ENCODE data around the gene VPREB3.

VPREB3 gene

GRCh38 chr22:23722724-23723123 lies 31.5 kb downstream of the VPREB3 start:
- no peak for DNase-seq

DNA sequence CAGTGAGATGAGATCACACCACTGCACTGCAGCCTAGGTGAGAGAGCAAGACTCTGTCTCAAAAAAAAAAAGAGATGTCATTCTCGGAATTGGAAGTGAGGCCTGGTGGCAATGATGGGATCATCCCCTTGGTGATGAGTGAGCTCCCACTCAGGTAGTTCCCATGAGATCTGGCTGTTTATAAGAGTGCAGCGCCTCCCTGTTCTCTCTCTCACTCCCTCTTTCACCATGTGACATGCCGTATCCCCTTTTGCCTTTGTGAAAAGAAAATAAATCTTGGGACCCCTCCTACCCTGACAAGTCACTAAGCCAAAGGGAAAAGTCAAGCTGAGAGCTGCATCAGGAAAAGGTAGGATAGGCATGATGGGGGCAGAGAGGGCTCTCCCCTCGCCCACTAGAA lies 32.1 kb downstream of the VPREB3 start:
- DNase-seq = no peak

DNA sequence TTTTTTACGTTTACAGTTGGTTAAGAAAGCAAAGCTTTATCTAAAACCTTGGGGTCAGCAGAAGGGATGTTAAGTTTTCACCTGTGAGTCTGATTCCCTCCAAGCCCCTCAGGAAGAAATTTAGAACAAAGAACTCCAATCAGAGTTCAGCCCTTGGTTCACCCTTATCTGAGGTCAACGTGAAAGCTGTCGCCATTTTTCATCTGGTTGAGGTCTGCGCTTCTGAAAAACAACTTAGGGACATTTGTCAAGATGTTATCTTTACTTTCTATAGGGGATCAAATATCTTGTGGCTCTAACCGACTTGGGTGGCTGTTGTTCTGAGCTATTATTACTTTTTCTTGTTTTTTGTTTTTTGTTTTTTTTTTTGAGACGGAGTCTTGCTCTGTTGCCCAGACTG lies 33.4 kb downstream of the VPREB3 start:
- DNase-seq = no peak

- no peak for DNase-seq
Measured at GRCh38 chr22:23718371-23719165, 35.7 kb downstream of the VPREB3 start.

DNA sequence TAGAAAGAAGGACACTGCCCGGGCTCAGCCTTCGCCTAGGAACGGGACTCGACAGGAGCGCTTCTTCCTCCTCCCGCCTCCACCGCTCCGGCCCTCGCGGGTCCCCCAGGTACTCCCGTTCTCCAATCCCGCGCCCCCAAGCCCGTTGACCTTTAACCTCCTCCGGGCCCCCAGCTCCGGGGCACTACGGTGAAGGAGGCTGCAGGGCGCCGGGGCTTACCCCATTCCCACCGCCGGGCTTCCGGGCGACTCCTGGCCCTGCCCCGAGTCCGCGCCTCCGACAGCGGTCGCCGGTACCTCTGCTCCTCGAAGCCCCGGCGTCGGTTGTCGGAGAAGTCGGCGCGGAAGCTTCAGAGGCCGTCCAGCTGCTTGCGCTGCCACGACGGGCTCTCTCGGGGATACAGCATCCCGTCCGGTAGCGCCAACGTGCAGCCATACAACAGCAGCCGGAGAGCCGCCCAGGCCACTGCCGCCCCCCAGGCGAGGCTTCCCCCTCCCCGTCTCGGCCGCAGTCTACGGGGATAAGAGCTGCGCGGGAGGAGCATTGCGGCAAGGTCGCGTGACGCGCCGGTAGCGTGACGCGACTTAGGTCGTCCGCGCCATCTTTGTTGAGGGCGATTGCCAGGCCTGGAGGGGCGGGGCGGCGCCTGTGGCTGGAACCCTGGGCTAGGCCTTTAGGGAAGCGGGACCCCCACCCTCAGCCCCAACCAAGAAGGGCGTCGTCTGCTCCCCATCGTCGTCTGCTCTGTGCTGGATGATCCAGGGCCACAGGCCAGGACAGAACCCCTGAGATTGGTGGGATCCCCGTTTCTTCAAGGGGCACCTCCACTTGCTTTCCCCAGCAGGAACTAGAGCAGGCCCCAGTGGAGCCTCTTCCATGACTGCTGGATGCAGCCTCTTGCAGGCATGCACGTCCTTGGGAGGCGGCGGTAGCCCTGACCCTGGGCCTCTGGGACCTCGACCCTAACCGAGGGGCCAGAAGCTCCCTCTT lies 37.1 kb downstream of the VPREB3 start:
- DNase-seq = peak; percentile 48

- DNase-seq = no peak
Measured at GRCh38 chr22:23715806-23716375, 38.3 kb downstream of the VPREB3 start.

DNA sequence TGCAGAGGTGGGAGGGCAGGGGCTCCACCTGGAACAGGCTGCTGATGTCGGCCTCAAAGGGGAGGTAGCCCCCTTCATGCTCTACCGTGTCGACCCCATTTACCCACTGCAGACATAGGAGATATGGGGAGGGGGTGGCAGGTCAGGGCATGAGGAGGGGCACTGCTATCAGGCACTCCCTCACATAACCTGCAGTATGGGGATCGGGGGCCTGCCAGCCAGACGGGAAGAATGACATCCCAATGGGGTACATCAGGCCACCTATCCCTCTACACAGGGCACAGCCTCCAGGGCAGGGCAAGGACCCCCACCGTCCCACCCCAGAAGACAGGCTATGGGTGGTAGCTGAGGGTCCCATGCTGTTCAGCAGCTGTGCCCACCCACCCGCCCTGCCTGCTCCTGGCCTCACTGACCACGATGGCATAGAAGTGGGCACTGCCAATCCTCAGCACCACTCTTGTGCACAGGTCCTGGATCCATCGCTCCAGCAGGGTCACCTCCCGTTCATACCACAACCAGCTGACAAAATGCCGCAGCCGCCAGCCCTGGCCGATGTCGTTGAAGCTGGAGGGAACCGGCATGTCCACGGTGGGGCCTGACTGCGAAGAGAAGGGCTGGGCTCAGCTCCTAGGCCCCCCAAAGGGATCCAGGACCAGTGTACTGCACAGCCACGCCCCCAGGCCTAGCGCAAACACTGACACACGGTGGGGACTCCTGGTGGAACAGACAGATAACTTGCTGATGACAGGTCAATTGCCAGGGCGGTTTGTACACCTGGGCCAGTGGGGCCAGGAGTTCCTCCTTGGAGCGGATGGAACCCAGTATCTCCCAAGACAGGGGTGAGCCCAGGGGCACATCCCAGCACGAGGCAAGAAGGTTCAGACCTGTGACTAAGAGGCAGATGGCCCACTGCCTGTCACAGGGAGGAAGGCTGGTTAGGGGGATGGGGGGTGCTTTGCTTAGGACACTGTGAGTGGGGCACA lies 39.3 kb downstream of the VPREB3 start:
- no peak for DNase-seq

GRCh38 chr22:23713696-23714595 lies 40.3 kb downstream of the VPREB3 start:
- DNase-seq = no peak

GRCh38 chr22:23712256-23712655 lies 42.0 kb downstream of the VPREB3 start:
- no peak for DNase-seq

DNA sequence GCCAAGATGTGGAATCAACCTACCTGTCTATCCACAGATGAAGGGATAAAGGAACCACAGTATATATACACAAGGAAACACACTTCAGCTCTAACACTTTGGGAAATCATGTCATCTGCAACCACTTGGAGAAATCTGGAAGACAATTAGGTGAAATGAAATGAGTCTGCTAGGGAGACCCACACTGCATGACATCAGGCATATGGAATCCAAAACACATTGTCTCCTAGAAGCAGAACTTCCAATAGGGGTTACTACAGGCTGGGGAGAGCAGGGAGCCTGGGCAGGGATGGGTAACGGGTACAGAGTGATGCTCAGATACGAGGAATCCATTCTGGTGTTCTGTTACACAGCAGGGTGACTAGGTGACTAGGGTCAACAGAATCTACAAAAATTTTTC lies 45.1 kb downstream of the VPREB3 start:
- no peak for DNase-seq

DNA sequence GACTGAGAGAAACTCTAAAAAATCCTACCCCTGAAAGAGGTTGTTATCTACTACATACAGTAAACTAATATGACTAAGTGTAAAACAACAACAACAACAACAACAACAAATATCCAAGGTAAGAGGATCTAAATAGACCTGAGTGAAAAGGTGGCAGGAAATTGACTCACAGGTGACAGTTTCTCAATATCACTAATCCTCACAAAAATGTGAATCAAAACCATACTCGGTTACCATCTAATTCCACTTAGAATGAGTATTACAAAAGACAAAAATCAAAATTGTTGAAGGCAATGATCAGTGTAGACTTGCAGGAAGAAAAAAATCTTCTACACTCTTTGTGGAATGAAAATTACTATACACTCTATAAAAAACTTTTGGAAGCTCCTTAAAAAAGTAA lies 46.0 kb downstream of the VPREB3 start:
- no peak for DNase-seq

- no peak for DNase-seq
Measured at GRCh38 chr22:23705358-23705757, 48.9 kb downstream of the VPREB3 start.

GRCh38 chr22:23704829-23705228 lies 49.4 kb downstream of the VPREB3 start:
- no peak for DNase-seq

DNA sequence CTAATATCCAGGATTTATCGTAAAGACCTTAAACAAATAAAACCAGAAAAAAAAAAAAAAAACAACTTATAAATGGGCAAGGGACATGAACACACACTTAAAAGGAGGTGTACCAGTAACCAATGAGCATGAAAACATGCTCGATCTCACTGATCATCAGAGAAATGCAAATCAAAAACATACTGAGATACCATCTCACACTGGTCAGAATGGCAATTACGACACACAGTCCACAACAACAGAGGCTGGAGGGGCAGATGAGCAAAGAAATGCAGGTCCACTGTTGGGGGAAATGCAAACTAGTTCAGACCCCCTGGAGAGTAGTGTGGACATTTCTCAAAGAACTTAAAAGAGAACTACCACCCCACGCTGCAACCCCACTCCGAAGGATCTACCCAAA lies 50.2 kb downstream of the VPREB3 start:
- no peak for DNase-seq
